ENCODE data around the gene ITIH3.

DNA sequence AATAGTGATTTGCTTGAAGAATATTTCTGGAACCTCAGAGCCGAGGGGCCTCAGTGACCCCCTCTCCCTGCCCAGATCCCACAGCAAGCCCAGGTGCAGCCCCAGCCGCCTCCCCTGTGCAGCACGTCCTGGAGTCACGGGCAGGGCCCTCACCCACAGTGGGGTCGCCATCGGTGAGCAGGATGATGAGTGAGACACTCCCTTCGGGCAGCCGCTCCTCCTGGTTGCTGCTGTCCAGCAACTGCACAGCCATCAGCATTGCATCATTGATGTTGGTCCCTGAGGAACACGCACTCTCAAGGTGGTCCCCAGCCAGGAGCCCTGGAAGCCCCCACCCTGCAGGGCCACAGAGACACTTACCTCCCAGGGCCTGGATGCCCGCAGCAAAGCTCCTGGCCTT lies 29.4 kb downstream of the ITIH3 start:
- TF ChIP-seq NFRKB (IDR thresholded peaks at IDR 0.05) (no peak), BHLHE40 (IDR thresholded peaks at IDR 0.05; ENCODE audit: borderline replicate concordance) (no peak), FOXK2 (IDR thresholded peaks at IDR 0.05) (no peak), ELF4 (IDR thresholded peaks at IDR 0.05) (no peak), SUZ12 (IDR thresholded peaks at IDR 0.05) (no peak), SP1 (IDR thresholded peaks at IDR 0.05) (no peak), L3MBTL2 (conservative IDR thresholded peaks at IDR 0.05) (no peak), ARNT (IDR thresholded peaks at IDR 0.05) (no peak), TARDBP (IDR thresholded peaks at IDR 0.05) (no peak)

Data from HEK293T (cell line).